Mesothelial cell of epicardium (in vitro differentiated cells): Measurements from ENCODE around the gene SLC37A3. TPM values are rescaled to one million over a fixed set of nuclear protein-coding genes. Genes with fewer than 3 reads are reported as not detected.

Experiments used
- DNase-seq, 2 experiments: peaks; one replicate each; pipeline ENCODE4 v3.0.0; 2021; ENCODE audit warnings: low spot score in 2 of 2; ENCODE audit not compliant: unreplicated experiment in 2 of 2
- H3K27ac Mint-ChIP-seq: 2 replicates; pipeline ENCODE4 v1.8.0; 2021; ENCODE audit warnings: mixed read lengths
- H3K27me3 Mint-ChIP-seq: 2 replicates; pipeline ENCODE4 v1.8.0; 2021; ENCODE audit warnings: low read depth, mixed read lengths
- H3K36me3 Mint-ChIP-seq: 2 replicates; pipeline ENCODE4 v1.8.0; 2021; ENCODE audit warnings: mixed read lengths
- H3K4me1 Mint-ChIP-seq: 2 replicates; pipeline ENCODE4 v1.8.0; 2021; ENCODE audit warnings: mixed read lengths
- H3K4me3 Mint-ChIP-seq: 2 replicates; pipeline ENCODE4 v1.8.0; 2021; ENCODE audit warnings: mild to moderate bottlenecking, moderate library complexity, mixed read lengths
- H3K9me3 Mint-ChIP-seq: 2 replicates; pipeline ENCODE4 v1.8.0; 2021; ENCODE audit warnings: mixed read lengths
- CTCF ChIP-seq: fragments of 200-600 bp; sonication (generic); IDR thresholded peaks from one replicate; pipeline ENCODE4 v1.5.0; 2021; ENCODE audit warnings: antibody characterized with exemption; ENCODE audit not compliant: unreplicated experiment
- total RNA-seq: library from RNA; stranded (reverse); gene quantifications from 3 replicates; pipeline ENCODE4 v1.2.1, GENCODE V29; 2021

SLC37A3 gene
- total RNA-seq, 1 donor from 2014 or later = 116 TPM

GRCh38 chr7:140304191-140304799 is 94.0 kb downstream of the SLC37A3 start:
- no peaks in the 10 kb centered on the region for H3K9me3 Mint-ChIP-seq
- no peaks in the 10 kb centered on the region for H3K4me1 Mint-ChIP-seq

GRCh38 chr7:140300243-140301136 is 97.8 kb downstream of the SLC37A3 start:
- Mint-ChIP-seq H3K27ac (no peak overlapping the region), H3K36me3 (no peaks in the 10 kb centered on the region)
- DNase-seq = no peak

More at GRCh38 chr7:140304191-140304799, 94.0 kb downstream of the SLC37A3 start:
- Mint-ChIP-seq H3K27ac (no peak overlapping the region), H3K4me3 (no peak overlapping the region), H3K27me3 (no peaks in the 10 kb centered on the region), H3K36me3 (no peaks in the 10 kb centered on the region)
- no peak for DNase-seq
- TF ChIP-seq CTCF = no peak

GRCh38 chr7:140298213-140298612 is 100.1 kb downstream of the SLC37A3 start:
- Mint-ChIP-seq H3K27me3 (no peaks in the 10 kb centered on the region), H3K4me3 (no peak overlapping the region), H3K4me1 (no peaks in the 10 kb centered on the region), H3K27ac (no peak overlapping the region), H3K9me3 (no peaks in the 10 kb centered on the region), H3K36me3 (no peaks in the 10 kb centered on the region)
- TF ChIP-seq CTCF = no peak
- DNase-seq = no peak

More at GRCh38 chr7:140300243-140301136, 97.8 kb downstream of the SLC37A3 start:
- H3K9me3 Mint-ChIP-seq = no peaks in the 10 kb centered on the region
- no peak overlapping the region for H3K4me3 Mint-ChIP-seq
- no peaks in the 10 kb centered on the region for H3K27me3 Mint-ChIP-seq
- TF ChIP-seq CTCF = no peak
- no peaks in the 10 kb centered on the region for H3K4me1 Mint-ChIP-seq

GRCh38 chr7:140297192-140297591 is 101.1 kb downstream of the SLC37A3 start:
- H3K9me3 Mint-ChIP-seq = no peaks in the 10 kb centered on the region
- H3K36me3 Mint-ChIP-seq = no peaks in the 10 kb centered on the region
- H3K27me3 Mint-ChIP-seq = no peaks in the 10 kb centered on the region
- no peaks in the 10 kb centered on the region for H3K4me1 Mint-ChIP-seq
- no peak overlapping the region for H3K27ac Mint-ChIP-seq
- TF ChIP-seq CTCF = no peak
- DNase-seq = no peak
- no peak overlapping the region for H3K4me3 Mint-ChIP-seq

GRCh38 chr7:140295224-140295738 is 103.0 kb downstream of the SLC37A3 start:
- no peak for TF ChIP-seq CTCF
- H3K4me3 Mint-ChIP-seq = no peak overlapping the region
- H3K36me3 Mint-ChIP-seq = no peaks in the 10 kb centered on the region
- H3K9me3 Mint-ChIP-seq = no peaks in the 10 kb centered on the region
- H3K27ac Mint-ChIP-seq = no peak overlapping the region
- no peaks in the 10 kb centered on the region for H3K4me1 Mint-ChIP-seq
- no peak for DNase-seq
- no peaks in the 10 kb centered on the region for H3K27me3 Mint-ChIP-seq
